ENCODE results near the gene PKNOX2. TPM values are rescaled to one million over a fixed set of nuclear protein-coding genes. Genes with fewer than 3 reads are reported as not detected.

PKNOX2 gene
- total and polyA plus RNA-seq, 2 of the 8 experiments (the other 6 are each of a cell fraction or from before 2014, with no cell fraction given): 2.0 TPM

DNA sequence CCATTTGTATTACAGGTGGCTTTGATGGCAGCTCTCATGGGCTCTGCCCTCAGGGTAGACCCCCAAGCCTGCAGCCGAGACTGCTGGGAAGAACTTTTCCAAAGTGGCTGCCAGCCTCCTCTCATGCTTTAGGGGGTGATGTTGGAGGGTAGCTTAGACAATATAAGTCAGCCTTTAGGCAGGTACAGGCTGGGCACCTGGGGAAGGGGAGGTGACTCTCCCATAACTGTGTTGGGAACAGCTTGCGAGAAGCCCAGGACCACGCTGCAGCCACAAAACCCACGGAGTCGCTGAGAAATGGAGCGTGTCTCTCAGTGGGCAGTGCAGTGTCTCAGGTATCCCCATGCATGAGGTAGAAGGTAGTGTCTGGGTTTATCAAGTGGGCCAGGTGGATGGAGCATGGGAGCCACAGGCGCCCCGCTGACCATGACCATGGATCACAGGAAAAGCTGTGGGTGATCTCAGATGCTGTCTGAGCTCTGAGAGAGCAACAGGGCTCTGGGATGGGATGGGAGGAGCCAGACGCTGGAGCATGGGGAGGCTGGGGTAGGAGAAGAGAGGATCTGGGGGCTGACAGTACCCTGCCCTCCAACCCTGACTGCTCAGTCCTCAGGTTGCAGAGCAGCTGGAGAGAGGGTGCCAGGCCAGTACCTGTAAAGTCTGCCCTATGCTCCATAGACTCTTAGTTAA is 216.3 kb downstream of the PKNOX2 start (continued):
- TF ChIP-seq CHD7 (IDR thresholded peaks at IDR 0.05; ENCODE audit: insufficient replicate concordance, low read length) (no peak), ASH2L (IDR thresholded peaks at IDR 0.05; ENCODE audit: low read length) (no peak)

All from H1 (cell line).